Stimulated activated CD8-positive, alpha-beta memory T cell treated with anti-CD3 and anti-CD28 coated beads, Interleukin-4, amount 100 ng/mL, for 48 hours (primary cell): ENCODE results near the gene PRSS36.
"Not testable (repeated sequence)": the region's sequence is repeated elsewhere in the genome, so short reads cannot be mapped to it uniquely, and the experiment has no call there.

Experiments used
- DNase-seq: peaks from one replicate; pipeline ENCODE4 v3.0.0-alpha.2; 2020

Gene PRSS36

GRCh38 chr16:31141489-31142108 lies 8.3 kb downstream of the PRSS36 start:
- DNase-seq: peak; percentile 35

GRCh38 chr16:31141071-31141469 lies 8.8 kb downstream of the PRSS36 start:
- DNase-seq: not testable (repeated sequence)

GRCh38 chr16:31138621-31139578 lies 11.0 kb downstream of the PRSS36 start:
- DNase-seq: no peak

GRCh38 chr16:31136822-31137499 lies 12.9 kb downstream of the PRSS36 start:
- not testable (repeated sequence) for DNase-seq

- DNase-seq: no peak
Observed at GRCh38 chr16:31136287-31136662, 13.6 kb downstream of the PRSS36 start.

- no peak for DNase-seq
Observed at GRCh38 chr16:31135535-31136286, 14.2 kb downstream of the PRSS36 start, which contains the start of gene PRSS8. Gene PRSS8, minus strand, starts transcription at chr16:31135727. Its CDS starts 229 bp downstream, at chr16:31135498.

- DNase-seq: no peak
Observed at GRCh38 chr16:31134625-31135534, 15.0 kb downstream of the PRSS36 start.

- no peak for DNase-seq
Observed at GRCh38 chr16:31134091-31134571, 15.7 kb downstream of the PRSS36 start.

GRCh38 chr16:31133046-31133501 lies 16.8 kb downstream of the PRSS36 start:
- no peak for DNase-seq

GRCh38 chr16:31132303-31132979 lies 17.4 kb downstream of the PRSS36 start:
- no peak for DNase-seq

GRCh38 chr16:31131841-31132271 lies 18.0 kb downstream of the PRSS36 start:
- DNase-seq: no peak

- no peak for DNase-seq
Observed at GRCh38 chr16:31131416-31131815, 18.4 kb downstream of the PRSS36 start.

GRCh38 chr16:31130899-31131298 lies 19.0 kb downstream of the PRSS36 start:
- no peak for DNase-seq

- DNase-seq: no peak
Observed at GRCh38 chr16:31130336-31130891, 19.5 kb downstream of the PRSS36 start.

- DNase-seq: no peak
Observed at GRCh38 chr16:31129568-31130335, 20.1 kb downstream of the PRSS36 start.

GRCh38 chr16:31128711-31129567 lies 20.9 kb downstream of the PRSS36 start:
- DNase-seq: no peak

GRCh38 chr16:31127182-31127581 lies 22.7 kb downstream of the PRSS36 start:
- no peak for DNase-seq

- DNase-seq: no peak
Observed at GRCh38 chr16:31125844-31126243, 24.0 kb downstream of the PRSS36 start.
